SKM-1 treated with dmso at 0.1 percent for 144 hours (cell line): ENCODE data around the gene GYG1.

Experiments used
- DNase-seq: peaks from one replicate; lab custom pipeline; 2025; ENCODE audit not compliant: unreplicated experiment; lab: John Stamatoyannopoulos, UW

GYG1 gene

DNA sequence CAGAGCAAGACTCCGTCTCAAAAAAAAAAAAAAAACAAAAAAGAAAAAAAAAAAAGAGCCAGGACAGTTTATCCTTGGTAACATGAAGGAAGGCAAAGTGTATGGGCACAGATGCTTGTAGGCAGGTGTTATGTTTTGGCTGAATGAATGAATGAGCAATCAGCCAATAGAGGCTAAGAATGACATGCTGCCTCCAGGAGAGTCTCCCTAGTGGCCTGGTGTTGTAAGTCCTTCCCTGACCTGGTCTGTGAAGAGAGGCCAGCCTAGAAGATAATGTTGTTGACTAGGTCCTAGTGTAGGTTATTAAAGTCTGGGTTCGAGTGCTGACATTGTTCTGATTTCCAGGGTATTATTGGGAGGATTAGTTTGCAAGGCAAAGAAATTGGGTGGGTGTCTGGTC, 24.9 kb downstream of the GYG1 start:
- DNase-seq, result no peak

DNA sequence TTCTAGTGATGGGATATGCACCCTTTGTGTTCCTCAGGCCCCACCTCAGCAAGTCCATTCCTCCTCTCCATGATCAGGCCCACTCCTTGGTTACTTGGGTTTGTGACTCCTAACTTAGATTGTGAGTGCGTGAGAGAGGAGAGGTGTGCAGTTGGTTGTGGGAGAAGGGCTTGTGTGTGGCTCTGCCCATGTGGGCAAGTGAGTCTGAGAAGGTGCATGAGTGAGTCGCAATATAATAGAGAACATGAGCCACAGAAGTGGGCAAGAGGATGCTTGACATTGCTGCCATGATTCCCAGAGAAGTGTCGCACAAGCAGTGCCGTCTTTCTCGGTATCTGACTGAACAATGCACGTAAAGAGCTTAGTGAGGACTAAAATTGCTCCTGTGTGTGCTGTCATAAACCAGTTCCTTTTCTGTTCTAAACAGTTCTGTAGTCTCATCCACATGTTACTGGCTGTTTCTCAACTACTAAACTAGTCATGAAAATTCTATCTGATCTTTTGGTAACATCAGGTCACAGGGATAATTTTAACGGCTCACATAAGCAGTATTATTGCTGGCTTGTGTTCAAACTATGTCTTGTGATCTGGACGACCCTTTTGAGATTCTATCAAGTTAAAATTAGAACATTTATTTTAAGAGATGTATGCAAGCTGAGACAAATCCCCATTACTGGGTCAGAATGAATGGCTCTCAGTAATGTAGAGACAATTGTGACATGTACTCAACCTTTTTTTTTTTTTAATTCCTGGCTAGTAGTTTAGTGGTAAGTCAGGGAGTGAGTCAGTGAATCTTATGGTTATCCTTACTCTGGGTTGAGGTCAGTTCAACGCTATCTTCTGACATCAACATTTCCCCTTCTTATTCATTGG, 25.6 kb downstream of the GYG1 start:
- no peak for DNase-seq

DNA sequence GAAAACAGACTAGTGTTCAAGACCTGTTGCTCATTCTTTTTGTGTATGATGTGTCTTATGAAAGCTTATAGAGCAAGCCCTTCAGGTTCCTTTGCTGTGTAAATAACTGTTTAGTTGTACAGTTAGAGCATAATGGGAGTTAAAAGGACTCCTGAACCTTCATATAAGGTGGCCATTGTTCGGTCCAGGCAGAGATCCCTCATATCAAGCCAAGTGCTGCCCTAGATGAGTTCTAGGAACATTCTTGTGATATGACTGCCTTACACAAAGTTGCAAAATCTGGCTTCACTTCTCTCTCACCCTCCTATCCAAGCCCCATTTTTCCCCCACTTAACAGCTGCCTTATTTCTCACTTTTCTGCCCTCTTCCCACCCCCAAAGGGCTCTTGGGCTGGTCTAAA, 26.9 kb downstream of the GYG1 start:
- no peak for DNase-seq

DNA sequence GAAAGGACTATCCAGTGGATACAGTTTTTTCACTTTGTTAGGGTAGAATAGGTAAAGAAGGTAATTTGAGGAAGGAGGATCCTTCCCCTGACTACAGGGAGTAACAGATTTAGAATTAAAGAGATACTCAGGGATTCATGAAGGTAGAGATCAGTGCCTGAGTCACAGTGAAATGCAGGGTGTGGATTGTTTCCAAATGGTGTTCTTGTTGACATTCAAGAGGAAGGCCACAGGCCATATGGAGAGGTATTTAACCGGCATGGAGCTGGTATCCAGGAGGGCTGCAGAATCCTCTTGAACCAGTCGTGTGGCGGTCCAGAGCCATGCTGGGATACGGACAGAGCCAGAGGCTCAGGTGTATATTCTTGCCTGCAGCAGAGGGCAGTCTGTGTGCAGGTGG, 28.2 kb downstream of the GYG1 start:
- DNase-seq, result no peak

DNA sequence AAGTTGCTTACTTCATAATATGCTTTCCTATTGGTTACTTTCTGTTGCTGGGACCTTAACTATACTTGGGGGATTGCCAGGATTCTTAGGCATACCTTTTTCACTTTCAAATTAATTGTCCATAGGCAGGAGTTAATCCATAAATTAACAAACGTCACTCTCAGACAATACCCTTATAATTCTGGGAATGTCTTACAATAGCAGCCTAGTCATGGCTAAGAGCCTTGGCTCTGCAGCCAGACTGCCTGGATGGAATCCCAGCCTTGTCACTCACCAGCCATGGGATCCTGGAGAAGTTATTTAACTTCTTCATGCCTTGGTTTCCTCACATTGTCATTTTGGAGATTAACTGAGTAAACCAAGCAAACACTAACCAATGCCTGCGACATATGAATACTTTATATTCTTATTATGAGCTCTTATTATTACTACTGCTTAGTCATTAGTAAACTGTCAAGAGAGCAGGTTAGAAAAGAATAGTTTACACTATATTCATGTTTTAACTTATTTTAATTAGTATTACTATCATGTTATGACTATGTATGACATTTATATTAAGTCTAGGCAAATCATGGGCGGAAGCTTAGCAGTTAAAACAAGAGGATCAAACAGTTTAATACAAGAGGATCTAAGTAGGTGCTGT, 29.0 kb downstream of the GYG1 start:
- DNase-seq, result no peak

DNA sequence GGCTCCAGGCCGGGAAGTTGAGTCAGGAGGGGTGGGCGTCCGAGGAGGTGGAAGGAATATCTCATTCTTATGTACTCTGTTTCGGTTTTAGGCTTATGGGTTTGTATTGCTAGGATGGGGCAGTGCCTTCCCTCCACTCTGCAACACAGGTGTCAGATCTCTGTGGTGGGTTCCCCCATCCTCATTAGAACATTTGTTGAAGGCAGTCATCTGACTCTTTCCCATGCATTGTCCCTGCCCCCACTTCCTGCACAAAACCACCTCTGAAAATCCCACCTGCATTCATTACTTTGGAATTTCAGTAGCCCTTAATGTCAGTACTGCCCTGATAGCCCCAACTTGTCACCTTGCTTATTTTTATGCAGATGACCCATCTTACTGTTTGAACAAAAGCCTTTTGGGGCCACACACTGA, 29.5 kb downstream of the GYG1 start:
- no peak for DNase-seq

DNA sequence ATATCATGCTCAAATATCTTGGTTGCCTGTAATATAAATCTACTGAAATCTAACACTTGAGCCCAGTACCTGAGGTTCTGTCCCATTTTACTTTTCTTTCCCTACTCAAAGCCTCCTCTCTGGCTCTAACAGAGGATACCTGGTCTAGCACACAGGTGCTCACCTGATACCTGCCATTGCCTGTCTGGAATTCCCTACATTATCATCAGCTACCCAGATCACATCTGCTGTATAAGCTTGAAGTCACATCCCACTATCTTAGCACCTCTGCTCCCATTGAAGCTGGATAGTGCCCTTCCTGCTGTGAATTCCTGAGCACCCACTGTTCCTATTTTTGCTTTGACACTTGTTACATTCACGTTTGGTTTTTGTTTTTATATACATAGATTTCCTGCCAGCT, 30.5 kb downstream of the GYG1 start:
- DNase-seq, result no peak

DNA sequence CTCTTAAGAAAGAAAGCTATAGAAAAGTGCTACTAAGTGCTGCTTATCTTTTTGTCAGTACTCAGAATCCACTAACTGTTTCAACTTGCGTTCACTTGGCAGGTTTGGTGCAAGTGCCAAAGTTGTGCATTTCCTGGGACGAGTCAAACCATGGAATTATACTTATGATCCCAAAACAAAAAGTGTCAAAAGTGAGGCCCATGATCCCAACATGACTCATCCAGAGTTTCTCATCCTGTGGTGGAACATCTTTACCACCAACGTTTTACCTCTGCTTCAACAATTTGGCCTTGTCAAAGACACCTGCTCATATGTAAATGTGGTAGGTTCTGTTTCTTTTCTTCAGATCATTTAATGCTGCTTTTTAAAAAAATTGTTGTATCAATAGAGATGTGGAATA, 32.6 kb downstream of the GYG1 start:
- DNase-seq, result no peak

DNA sequence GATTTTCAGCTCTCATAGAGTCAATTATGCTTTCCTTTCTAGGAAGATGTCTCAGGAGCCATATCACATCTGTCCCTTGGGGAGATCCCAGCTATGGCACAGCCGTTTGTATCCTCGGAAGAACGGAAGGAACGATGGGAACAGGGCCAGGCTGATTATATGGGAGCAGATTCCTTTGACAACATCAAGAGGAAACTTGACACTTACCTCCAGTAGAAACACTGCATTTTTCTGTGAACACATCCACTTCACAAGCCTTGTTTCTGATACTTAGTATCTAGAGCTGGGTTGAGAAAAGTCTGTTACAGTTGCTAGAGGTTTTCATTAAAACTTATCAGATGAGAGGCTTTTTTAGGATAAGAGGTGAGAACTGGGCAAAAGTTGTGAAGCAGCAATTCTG, 35.4 kb downstream of the GYG1 start:
- no peak for DNase-seq

DNA sequence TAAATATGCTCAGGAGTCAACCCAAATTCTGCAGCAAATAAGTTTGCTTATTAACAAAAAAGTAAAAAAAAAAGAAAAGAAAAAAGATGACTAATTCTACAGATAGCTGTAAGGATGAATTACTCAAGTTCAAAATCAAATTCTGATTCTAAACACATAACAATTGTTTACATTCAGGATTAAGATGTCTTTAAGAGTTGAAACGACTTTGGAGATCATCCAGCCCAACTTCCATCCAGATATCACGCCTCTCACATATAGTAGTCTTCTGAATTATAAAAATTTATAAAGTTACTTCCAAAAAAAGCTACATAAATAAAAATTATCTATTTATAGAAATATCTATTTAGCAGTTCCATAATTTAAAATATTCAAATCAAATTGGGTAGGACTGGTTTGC, 39.8 kb downstream of the GYG1 start:
- DNase-seq, result no peak

DNA sequence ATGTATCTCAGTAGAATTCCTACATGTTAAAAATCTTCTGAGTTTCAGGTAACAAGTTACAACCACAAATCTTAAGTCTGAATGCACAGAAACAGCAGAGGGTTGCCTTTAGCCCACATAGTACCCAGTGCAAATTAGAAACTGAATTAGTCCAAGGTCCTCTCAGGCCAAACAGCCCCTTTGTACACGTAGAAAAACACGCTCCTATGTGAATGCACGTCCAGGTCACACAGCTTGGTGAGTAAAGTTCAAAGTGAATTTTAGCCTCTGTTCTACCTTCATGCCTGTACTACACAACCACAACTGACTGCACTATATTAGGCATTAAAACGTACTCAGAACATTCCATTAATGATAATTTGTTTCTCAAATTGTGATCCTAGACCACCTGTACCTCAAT, 46.3 kb downstream of the GYG1 start:
- DNase-seq, result no peak

DNA sequence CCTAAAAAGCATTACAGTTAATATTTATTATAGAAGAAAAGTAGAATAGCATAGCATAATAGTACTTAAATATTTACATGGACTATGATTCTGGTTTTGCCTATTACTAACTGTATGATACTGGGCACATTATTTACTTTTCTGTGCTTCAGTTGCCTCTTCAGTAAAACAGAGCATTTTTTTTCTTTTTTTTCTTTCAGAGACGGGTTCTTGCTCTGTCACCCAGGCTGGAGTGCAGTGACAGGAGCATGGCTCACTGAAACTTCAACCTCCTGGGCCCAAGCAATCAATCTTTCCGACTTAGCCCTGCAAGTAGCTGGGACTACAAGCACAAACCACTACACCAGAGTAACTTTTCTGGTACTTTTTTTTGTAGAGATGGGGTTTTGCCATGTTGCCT, 47.0 kb downstream of the GYG1 start:
- no peak for DNase-seq

DNA sequence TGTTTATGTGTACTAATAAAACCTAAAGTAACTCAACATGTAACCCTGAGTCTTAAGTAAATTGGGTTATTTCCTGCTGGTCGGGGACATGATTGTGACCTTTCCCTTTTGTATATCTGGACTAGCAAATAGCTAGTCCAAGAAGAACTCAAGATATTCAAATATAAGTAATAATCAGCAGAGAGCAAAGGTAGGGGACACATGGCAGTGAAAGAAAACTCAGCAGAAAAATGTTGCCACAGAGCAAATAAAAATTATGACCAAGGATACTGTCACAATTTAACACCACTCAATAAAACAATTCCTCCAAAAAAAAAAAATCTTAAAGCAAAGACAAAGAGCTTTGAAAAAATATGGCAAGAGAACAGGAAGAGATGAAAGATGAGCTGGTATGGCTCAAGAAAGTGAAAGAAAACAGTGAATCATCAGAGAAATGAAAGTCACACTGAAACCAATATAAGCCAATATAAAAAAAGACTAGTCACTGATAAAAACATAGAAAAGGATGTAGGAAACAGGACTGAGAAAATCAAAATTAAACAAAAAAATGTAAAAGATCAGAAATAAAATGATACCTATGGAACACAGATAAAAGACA, 51.5 kb downstream of the GYG1 start:
- DNase-seq, result no peak

DNA sequence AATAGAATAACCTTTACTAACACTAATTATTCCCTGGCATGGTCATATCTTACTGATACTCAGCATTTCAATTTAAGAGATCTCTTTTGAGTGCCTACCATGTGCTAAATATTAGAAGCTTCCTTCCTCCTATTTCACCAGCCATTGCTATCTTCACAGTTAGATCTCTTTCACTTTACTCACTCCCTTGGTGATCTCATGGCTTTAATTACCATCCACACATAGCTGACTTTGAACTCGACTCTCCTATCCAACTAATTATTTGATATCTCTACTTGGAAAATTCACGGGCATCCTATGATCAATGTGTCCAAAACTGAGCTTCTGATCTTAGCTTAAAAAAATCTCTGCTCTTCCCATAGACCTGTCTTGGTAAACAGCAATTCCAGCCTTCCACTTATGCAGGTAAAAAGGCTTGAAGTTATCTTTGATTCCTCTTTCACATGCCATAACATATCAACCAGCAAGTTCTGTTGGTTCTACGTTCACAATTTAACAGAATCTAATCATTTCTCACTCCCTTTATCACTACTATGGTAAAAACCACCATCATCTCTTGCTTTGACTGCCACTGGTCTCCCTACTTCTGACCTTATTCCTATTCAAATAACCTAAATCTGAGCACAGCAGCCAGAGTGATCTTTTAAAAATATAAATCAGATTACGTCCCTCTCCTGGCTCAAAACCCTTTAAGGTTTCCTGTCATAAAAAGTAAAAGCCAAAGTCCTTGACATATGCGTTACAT, 53.2 kb downstream of the GYG1 start:
- no peak for DNase-seq

DNA sequence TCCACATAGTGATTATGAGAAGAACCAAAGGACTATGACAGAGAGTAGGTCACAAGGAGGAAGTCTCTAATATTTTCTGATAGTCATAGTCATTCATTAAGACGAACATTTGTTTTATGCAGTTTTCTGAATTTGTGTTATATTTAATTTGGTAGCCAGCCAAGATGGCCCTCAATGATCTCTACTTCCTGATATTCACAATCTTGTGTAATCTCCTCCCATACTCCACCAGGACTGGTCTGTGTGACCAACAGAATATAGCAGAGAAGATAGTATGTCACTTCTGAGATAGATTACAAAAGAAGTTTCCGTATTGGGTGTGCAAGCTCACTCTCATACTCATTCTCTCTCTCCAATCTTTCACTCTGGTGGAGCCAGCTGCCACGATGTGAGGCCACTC, 64.2 kb downstream of the GYG1 start:
- no peak for DNase-seq

DNA sequence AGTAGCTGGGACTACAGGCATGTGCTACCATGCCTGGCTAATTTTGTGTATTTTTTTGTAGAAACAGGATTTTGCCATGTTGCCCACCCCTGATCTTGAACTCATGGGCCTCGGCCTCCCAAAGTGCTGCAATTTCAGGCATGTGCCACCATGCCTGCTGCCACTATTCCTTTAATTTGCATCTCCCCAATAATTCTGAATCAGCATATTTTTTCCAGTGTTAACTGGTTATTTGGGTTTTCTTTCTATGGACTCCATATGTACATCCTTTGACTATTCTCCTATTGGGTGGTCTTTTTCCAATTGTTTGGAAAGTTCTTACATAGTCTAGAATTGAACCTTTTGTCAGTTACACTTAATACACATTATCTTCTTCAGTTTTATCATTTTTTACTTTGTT, 66.9 kb downstream of the GYG1 start:
- DNase-seq, result no peak

DNA sequence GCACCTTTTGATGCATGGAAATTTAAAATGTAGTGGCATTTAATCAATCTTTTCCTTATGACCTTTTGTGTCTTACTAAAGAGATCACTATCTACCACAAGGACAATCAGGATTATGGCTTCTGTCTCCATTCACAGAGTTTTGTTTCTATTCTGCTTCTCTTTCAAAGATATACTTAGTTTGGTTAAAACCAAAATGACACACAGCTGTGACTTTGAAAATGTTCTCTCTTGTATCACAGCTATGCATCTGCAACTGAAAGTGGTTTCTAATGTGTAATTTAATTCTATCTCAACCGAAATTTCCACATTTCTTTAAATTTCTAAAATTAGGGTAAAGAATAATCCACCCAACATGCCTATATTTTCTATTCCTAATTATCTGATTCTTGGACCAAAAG, 67.3 kb downstream of the GYG1 start:
- DNase-seq, result no peak

DNA sequence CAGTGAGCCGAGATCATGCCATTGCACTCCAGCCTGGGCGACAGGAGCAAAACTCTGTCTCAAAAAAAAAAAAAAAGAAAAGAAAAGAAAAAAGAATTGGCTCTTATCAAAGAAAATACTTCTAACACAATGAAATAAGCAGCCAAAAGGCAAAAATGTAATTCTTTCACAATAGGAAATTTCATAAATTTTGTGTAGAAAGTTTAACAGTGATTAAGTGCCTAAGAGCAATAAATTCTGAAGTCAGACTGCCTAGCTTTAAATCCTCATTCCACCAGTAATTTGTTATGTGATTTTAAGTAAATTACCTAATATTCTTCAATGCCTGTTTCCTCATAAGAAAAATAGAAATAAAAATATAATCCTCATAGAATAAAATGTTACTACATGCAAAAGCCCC, 70.4 kb downstream of the GYG1 start:
- DNase-seq, result no peak

DNA sequence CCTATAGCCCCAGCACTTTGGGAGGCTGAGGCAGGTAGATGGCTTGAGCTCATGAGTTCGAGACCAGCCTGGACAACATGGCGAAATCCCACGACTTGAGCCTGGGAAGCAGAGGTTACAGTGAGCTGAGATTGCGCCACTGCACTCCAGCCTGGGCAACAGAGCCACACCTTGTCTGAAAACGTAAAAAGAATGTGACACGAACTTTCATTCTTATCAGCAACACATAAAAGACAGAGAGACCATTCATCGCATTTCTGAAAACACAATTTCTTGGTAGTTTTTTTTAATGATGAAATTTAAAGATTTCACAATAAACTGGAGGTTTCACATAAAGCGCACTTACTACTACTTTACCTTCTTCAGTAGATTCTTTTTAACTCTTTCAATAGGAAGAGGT, 76.5 kb downstream of the GYG1 start:
- DNase-seq, result no peak
